Endothelial cell of umbilical vein (primary cell): ENCODE data around the gene ULK2.

Source experiments
- CTCF ChIP-seq, 2 donors: IDR thresholded peaks; 1 replicate in 1 of 2; 2 replicates in 1 of 2; pipeline ENCODE4 v1.5.1; 2011; ENCODE audit warnings: low read length in 2 of 2, mild to moderate bottlenecking in 2 of 2, moderate library complexity in 2 of 2, control low read depth in 1 of 2, inconsistent platforms in 1 of 2, low read depth in 1 of 2; ENCODE audit not compliant: insufficient read depth in 1 of 2; ENCODE audit errors: extremely low read depth in 1 of 2
- MAX ChIP-seq: IDR thresholded peaks from 2 replicates; pipeline ENCODE4 v1.6.1; 2011; ENCODE audit not compliant: insufficient read depth, insufficient read length
- POLR2A ChIP-seq: IDR thresholded peaks from 2 replicates; pipeline ENCODE4 v1.6.1; 2012; ENCODE audit warnings: low read depth, mild to moderate bottlenecking, control low read depth, low read length
- POLR2AphosphoS5 ChIP-seq: IDR thresholded peaks from 2 replicates; pipeline ENCODE4 v1.6.1; 2012; ENCODE audit warnings: low read depth, mild to moderate bottlenecking, control low read depth, low read length, moderate library complexity; ENCODE audit not compliant: insufficient read depth

- TF ChIP-seq CTCF (IDR thresholded peaks at IDR 0.05; ENCODE audit: extremely low read depth in 1 of 2, insufficient read depth in 1 of 2, low read depth in 1 of 2, low read length in 2 of 2) (no peak), POLR2AphosphoS5 (no peak), POLR2A (no peak), MAX (no peak)
Observed at GRCh38 chr17:19904924-19905323, 37.2 kb upstream of the ULK2 start.
